Neural cell (in vitro differentiated cells): ENCODE measurements around the gene NLN.

ENCODE experiments used
- EP300 ChIP-seq: fragments of 450-650 bp; conservative IDR thresholded peaks from 2 replicates; pipeline ENCODE4 v1.6.1; 2014; ENCODE audit warnings: antibody characterized with exemption, mild to moderate bottlenecking, moderate library complexity; ENCODE audit not compliant: poor library complexity, severe bottlenecking
- EZH2 ChIP-seq: fragments of 200-600, 300-800 bp; shearing (Covaris generic), sonication (generic); IDR thresholded peaks from 2 replicates; pipeline ENCODE4 v1.6.1; 2014; ENCODE audit warnings: antibody characterized with exemption, low read length, borderline replicate concordance, mild to moderate bottlenecking; ENCODE audit not compliant: insufficient read depth, poor library complexity, severe bottlenecking

DNA sequence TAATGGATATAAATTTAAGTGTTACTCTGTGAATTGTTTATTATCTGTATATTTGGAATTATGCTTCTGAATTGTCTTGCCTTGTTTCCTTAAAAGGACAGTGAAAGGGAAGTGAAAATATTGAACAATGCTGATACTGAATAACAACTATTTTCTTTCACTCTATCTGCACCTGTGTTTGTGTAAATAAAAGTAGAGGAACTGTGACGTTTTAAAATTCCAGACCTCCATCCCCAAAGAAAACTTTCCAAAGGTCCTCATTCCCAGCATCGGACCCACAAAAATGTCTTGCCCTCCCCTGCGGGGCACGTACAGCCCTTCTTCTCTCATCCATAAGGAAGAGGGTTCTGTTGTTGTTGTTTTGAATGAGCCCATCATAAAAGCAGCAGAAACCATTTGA is 100.0 kb downstream of the NLN start:
- TF ChIP-seq EP300 (no peak), EZH2 (no peak)
